ENCODE data around the gene ZNF407. TPM values are rescaled to one million over a fixed set of nuclear protein-coding genes. Genes with fewer than 3 reads are reported as not detected.
"Not testable (repeated sequence)": the region's sequence is repeated elsewhere in the genome, so short reads cannot be mapped to it uniquely, and the experiment has no call there.

ZNF407 gene
- total RNA-seq, 1 donor from 2014 or later, result 11.4 TPM

- no peak for DNase-seq (ENCODE audit: low read depth in 2 of 2)
Observed at GRCh38 chr18:74959216-74959615, 361.5 kb downstream of the ZNF407 start.

GRCh38 chr18:74961596-74961995, 363.9 kb downstream of the ZNF407 start:
- no peak for DNase-seq (ENCODE audit: low read depth in 2 of 2)

GRCh38 chr18:74963820-74964446, 366.3 kb downstream of the ZNF407 start:
- DNase-seq (ENCODE audit: low read depth in 2 of 2), result peak; percentile 16 to 60

DNA sequence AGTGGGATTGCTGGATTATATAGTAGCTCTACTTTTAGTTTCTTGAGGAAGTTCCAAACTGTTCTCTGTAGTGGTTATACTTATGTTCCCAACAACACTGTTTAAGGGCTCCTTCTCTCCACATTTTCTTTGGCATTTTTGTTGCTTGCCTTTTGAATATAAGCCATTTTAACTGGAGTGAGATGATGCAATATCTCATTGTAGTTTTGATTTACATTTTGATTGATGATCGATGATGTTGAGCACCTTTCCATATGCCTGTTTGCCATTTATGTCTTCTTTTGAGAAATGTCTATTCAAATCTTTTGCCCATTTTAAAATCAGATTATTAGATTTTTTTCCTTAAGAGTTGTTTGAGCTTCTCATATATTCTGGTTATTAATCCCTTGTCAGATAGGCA, 368.0 kb downstream of the ZNF407 start:
- no peak for DNase-seq (ENCODE audit: low read depth in 2 of 2)

- DNase-seq (ENCODE audit: low read depth in 2 of 2), result no peak
Observed at GRCh38 chr18:74967438-74967837, 369.8 kb downstream of the ZNF407 start.

- no peak for DNase-seq (ENCODE audit: low read depth in 2 of 2)
Observed at GRCh38 chr18:74967979-74968378, 370.3 kb downstream of the ZNF407 start.

DNA sequence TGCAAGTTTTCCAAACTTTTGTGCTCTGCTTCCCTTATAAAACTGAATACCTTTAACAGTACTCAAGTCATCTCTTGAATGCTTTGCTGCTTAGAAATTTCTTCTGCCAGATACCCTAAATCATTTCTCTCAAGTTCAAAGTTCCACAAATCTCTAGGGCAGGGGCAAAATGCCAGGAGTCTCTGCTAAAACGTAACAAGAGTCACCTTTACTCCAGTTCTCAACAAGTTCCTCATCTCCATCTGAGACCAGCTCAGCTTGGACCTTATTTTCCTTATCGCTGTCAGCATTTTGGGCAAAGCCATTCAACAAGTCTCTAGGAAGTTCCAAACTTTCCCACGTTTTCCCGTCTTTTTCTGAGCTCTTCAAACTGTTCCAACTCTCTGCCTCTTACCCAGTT, 373.7 kb downstream of the ZNF407 start:
- not testable (repeated sequence) for DNase-seq (ENCODE audit: low read depth in 2 of 2)

- not testable (repeated sequence) for DNase-seq (ENCODE audit: low read depth in 2 of 2)
Observed at GRCh38 chr18:74971776-74972175, 374.1 kb downstream of the ZNF407 start.

DNA sequence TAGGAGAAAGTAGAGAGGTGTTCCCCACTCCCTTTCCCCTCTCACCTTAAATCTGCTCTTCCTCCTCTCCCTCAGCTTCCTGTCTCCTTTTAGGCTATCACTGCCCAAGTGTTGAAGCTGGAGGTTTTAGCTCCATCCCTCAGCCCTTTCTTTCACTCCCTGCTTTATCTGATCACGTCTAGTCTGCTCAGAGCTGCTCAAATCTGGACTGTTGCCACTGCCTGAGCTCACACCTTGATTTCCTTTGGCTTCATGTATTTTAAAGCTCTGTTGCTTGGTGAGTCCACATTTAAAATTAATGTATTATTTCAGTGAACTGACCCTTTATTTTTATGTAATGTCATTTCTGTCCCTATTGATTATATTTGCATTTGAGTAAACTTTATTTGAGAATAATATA, 374.7 kb downstream of the ZNF407 start:
- DNase-seq (ENCODE audit: low read depth in 2 of 2), result no peak

GRCh38 chr18:74975001-74975400, 377.3 kb downstream of the ZNF407 start:
- no peak for DNase-seq (ENCODE audit: low read depth in 2 of 2)

DNA sequence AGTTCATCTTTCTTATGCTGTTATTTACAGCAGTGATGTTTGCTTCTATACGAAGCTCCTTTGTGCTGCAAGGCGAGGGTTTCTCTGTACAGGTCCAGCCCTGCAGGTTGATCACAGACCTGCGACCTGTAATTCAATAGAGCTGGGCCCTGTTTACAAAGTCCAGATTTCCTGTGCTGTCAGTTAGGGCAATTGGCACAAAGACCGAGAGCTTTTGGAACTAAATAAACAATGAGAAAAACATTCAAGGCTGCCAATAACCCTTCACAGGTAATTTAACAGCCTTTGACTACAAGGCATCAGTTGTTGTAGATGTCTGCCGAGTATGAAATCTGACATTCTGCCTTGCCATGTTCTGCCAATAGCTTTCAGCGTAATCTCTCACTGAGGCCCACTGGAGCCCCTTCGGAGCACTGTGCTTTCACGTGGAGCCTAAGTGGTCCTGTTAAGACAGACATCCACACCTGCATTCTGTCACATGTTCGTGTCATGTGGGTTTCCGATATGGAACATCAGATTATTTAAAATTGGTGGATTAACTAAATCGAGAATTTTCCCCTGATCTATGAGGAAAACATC, 378.8 kb downstream of the ZNF407 start:
- DNase-seq (ENCODE audit: low read depth in 2 of 2), result peak in 1 of 2 donors; percentile 50

DNA sequence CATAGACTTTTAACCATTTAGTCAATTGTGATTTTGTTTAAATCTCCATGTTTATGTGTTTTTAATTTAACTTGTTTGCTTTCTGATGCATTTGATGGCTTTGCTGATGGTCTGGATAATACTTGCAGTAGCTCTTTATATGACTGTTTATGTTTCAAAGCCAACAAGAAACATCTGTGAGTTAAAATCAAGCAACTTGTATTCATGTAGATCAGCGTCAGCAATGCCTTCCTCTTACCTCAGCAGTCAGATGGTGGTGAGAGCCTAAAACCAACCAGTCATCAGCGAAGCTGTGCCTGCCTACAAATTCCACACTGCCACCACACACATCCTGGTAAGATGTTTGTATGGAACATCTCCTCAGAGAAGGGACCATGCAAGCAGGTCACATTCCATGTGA, 379.4 kb downstream of the ZNF407 start:
- no peak for DNase-seq (ENCODE audit: low read depth in 2 of 2)

DNA sequence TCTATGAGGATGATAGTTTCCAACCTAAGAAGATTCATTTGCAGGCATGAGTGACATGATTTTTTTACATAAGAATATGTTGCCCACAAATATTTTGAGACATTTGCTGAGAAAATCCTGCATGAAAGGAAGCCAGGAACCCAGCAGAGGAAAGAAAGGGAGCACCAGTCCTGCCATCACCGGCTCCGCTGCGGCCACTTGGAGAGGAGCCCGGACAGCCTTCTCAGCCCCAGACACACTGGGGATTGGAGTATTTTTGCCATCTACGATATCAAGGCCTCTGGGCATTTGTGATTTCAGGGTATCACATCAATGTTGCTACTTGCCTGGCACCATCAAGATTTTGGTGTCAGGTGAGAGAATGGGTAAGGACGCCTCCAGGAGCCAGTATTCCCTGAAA, 383.0 kb downstream of the ZNF407 start:
- no peak for DNase-seq (ENCODE audit: low read depth in 2 of 2)

DNA sequence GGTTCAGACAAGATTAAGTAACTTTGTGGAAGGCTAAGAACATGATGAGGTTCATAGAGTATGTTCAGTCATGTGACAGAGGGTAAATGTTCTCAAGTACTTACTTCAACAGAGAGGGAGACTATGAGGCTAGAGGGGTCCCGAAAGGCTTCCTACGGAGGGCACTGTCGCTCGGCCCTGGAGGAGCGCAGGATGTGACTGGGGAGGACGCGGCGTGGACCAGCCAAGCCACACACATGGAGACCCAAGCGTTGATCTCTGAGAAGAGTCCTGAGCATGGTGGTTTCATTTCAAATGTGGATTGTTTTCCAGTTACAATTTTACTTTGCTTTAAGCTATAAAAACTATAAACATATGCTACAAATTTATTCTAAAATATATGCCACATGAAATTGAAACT, 383.8 kb downstream of the ZNF407 start:
- no peak for DNase-seq (ENCODE audit: low read depth in 2 of 2)

DNA sequence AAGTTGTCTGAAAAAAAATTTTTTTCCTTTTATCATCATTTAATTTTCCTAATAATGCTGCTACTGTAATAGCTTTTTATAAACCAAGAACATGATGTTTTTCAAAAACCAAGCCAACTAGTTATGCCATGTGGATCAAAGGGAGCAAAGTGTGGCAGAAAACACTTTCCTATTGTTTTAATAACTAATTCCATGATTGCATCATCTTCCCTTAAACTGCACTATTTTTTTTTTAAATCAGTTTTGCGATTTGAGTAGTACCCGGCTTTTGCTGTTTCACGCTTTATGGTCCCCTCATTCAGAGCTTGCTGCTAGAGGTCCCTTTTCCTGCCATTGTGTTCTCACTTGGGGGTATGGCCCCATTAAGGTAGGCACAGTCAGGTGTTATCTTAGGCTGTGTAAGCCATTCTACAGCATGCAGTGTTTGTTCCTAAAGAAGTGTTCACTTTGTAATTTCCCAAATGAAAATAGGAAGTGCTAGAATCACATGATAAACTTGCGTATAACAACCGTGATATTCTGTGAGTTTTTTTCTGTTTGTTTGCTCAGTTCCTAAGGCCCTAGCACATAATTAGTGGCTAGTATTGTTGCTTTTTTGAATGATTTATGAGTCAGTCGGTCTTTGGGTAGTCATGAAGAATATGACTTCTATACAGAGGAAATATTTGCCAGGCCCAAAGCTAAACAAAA, 385.4 kb downstream of the ZNF407 start:
- peak; percentile 76 to 93 for DNase-seq (ENCODE audit: low read depth in 2 of 2)

- DNase-seq (ENCODE audit: low read depth in 2 of 2), result no peak
Observed at GRCh38 chr18:74989134-74989533, 391.5 kb downstream of the ZNF407 start.

- DNase-seq (ENCODE audit: low read depth in 2 of 2), result peak in 1 of 2 donors; percentile 21
Observed at GRCh38 chr18:74990563-74991081, 393.0 kb downstream of the ZNF407 start.

GRCh38 chr18:74994502-74995418, 397.1 kb downstream of the ZNF407 start:
- DNase-seq (ENCODE audit: low read depth in 2 of 2), result peak; percentile 31 to 58

DNA sequence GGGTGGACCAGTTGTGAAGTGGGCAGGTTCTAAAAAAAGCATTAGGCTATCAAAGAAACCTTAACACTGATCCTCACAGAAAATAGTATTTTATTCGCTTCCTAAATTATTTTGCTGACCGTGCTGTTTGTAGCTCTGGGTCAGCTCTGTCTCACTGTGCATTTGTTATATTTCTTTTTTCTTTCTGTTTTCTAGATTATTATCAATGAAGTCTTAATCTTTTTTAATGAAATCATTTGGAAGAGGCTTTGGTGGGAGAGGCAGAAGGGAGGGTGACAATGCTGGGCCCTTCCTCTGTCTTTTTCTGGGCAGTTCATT, 397.7 kb downstream of the ZNF407 start:
- DNase-seq (ENCODE audit: low read depth in 2 of 2), result no peak

GRCh38 chr18:74996055-74996454, 398.4 kb downstream of the ZNF407 start:
- no peak for DNase-seq (ENCODE audit: low read depth in 2 of 2)

DNA sequence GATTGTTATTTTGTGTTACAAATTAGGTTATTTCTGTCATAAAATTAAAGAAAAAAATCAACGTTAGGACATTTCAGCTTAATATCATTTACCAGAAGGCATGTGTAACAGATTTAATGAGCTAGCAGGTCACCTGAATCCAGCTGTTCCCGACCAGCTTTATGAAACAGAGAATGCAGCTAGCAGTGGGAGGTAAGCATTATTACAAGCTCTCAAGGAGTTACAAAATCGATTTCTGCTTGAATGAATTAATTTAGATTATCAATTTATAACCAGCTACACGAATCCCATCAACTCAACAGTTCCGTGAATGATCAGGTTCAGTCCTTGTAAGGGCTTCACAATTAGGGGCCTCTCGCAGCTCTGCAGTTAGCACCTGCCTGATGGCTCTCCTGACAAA, 399.3 kb downstream of the ZNF407 start:
- DNase-seq (ENCODE audit: low read depth in 2 of 2), result no peak

DNA sequence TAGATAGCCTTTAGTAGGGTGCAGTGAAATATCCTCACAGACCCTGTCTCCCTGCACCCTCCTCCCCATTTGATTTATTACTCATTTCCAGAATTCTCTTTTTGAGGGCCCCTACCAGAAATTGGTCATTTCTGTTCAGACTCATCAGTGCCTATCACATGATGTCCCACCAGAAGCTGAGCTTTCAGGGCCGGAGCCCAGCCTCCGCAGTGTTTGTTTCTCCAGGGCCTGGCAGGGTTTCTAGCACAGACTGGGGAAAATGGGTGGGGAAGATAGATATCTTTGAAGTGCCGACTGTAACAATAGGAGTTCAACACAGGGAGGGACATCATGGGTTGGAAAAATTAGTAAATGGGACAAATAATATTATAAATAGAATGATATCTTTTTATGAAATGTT, 403.2 kb downstream of the ZNF407 start:
- DNase-seq (ENCODE audit: low read depth in 2 of 2), result no peak
